ENCODE data around the gene PPP1R3F. TPM values are rescaled to one million over a fixed set of nuclear protein-coding genes. Genes with fewer than 3 reads are reported as not detected.

PPP1R3F gene
- polyA plus RNA-seq, 2 of the 4 experiments (the other 2 are of a cell fraction): 3.0 to 5.2 TPM

GRCh38 chrX:49262603-49263002 lies 7.0 kb upstream of the PPP1R3F start:
- H3K4me2 ChIP-seq: no peak overlapping the region
- no peaks in the 10 kb centered on the region for H3K9me3 ChIP-seq
- H3K4me1 ChIP-seq: no peaks in the 10 kb centered on the region
- no peak overlapping the region for H3K27ac ChIP-seq
- CTCF ChIA-PET: interaction anchor here (0.9 to 1.7 kb wide), 2 partner anchors 69 to 70 kb away, joined by 3 to 5 read pairs; no protein-coding TSS in a partner anchor
- TF ChIP-seq EHMT2 (IDR thresholded peaks at IDR 0.05; ENCODE audit: low read depth) (no peak), FOSB (CRISPR knock-in tag; IDR thresholded peaks at IDR 0.05) (no peak), BHLHE40 (IDR thresholded peaks at IDR 0.05; ENCODE audit: low read depth, low read length) (no peak)
- FAIRE-seq (no peak), DNase-seq (ENCODE audit: low read depth in 1 of 2, low spot score in 1 of 2) (no peak), ATAC-seq (no peak)
- POLR2A ChIA-PET: no interaction called here
- H3K4me3 ChIP-seq: no peak overlapping the region
- WGBS (ENCODE audit: missing lambda C conversion rate): 5% methylated on average over 1 of the region's 1 CpG

GRCh38 chrX:49263631-49264030 lies 6.0 kb upstream of the PPP1R3F start:
- Histone ChIP-seq H3K4me3 (no peak overlapping the region), H3K4me1 (0 out of 3 replicates have a peak, but pooled peaks cover 6% of the 10 kb centered on the region), H3K9me3 (no peaks in the 10 kb centered on the region), H3K27ac (no peak overlapping the region), H3K4me2 (no peak overlapping the region)
- no peak for FAIRE-seq
- ChIA-PET POLR2A (no interaction called here), CTCF (interaction anchor here (0.9 kb wide), 1 partner anchor 70 kb away, joined by 3 read pairs; no protein-coding TSS in a partner anchor)
- WGBS (ENCODE audit: missing lambda C conversion rate): 69% methylated on average over 9 of the region's 10 CpGs
- no peak for ATAC-seq
- DNase-seq (ENCODE audit: low read depth in 1 of 2, low spot score in 1 of 2): no peak
- TF ChIP-seq HES2 (IDR thresholded peaks at IDR 0.05): no peak
- no peak for TF ChIP-seq E2F6 (IDR thresholded peaks at IDR 0.05; ENCODE audit: borderline replicate concordance, low read depth)
- no peak for TF ChIP-seq HMGXB4 (CRISPR knock-in tag; IDR thresholded peaks at IDR 0.05; ENCODE audit: borderline replicate concordance)
- no peak for TF ChIP-seq FOSL2 (IDR thresholded peaks at IDR 0.05)
- TF ChIP-seq FOSL2 (CRISPR knock-in tag; IDR thresholded peaks at IDR 0.05): no peak
- TF ChIP-seq FOSB (CRISPR knock-in tag; IDR thresholded peaks at IDR 0.05): no peak
- no peak for TF ChIP-seq SREBF2 (IDR thresholded peaks at IDR 0.05)
- TF ChIP-seq EP300 (IDR thresholded peaks at IDR 0.05): no peak
- no peak for TF ChIP-seq CHD4 (IDR thresholded peaks at IDR 0.05; ENCODE audit: borderline replicate concordance)
- no peak for TF ChIP-seq MAZ (IDR thresholded peaks at IDR 0.05; ENCODE audit: borderline replicate concordance, low read depth, low read length)
- TF ChIP-seq RNF2 (IDR thresholded peaks at IDR 0.05; ENCODE audit: borderline replicate concordance, low read depth): no peak
- no peak for TF ChIP-seq FOXS1 (CRISPR knock-in tag; IDR thresholded peaks at IDR 0.05)
- TF ChIP-seq HEYL (CRISPR knock-in tag; IDR thresholded peaks at IDR 0.05): no peak
- no peak for TF ChIP-seq CTCF (IDR thresholded peaks at IDR 0.05)
- TF ChIP-seq CHD2 (IDR thresholded peaks at IDR 0.05; ENCODE audit: low read length, partially characterized antibody): no peak

GRCh38 chrX:49264460-49264859 lies 5.1 kb upstream of the PPP1R3F start, which contains the start of gene FOXP3:
Gene FOXP3 (minus strand): TSS chrX:49264710. CDS start chrX:49258505, 6,205 bp downstream.
- Histone ChIP-seq H3K4me3 (no peak within 1 kb of the TSS), H3K27ac (no peak within 1 kb of the TSS), H3K4me2 (no peak within 1 kb of the TSS), H3K9me3 (no peaks in the 10 kb centered on the region), H3K4me1 (0 out of 3 replicates have a peak, but pooled peaks cover 6% of the 10 kb centered on the region)
- FAIRE-seq (no peak), DNase-seq (ENCODE audit: low read depth in 1 of 2, low spot score in 1 of 2) (no peak), ATAC-seq (no peak)
- CTCF ChIA-PET: no interaction called here
- POLR2A ChIA-PET: no interaction called here
- 75% methylated on average over 11 of the region's 11 CpGs for WGBS (ENCODE audit: missing lambda C conversion rate)
- TF ChIP-seq REST (IDR thresholded peaks at IDR 0.05) (no peak), ESRRA (IDR thresholded peaks at IDR 0.05; ENCODE audit: borderline replicate concordance, low read length) (no peak), SREBF2 (IDR thresholded peaks at IDR 0.05) (no peak), TFCP2L1 (CRISPR knock-in tag; IDR thresholded peaks at IDR 0.05) (no peak), CBX2 (IDR thresholded peaks at IDR 0.05; ENCODE audit: borderline replicate concordance, low read depth) (no peak), MAZ (IDR thresholded peaks at IDR 0.05; ENCODE audit: borderline replicate concordance, low read depth, low read length) (no peak), GATA3 (IDR thresholded peaks at IDR 0.05; ENCODE audit: borderline replicate concordance) (no peak), HOXA7 (CRISPR knock-in tag; IDR thresholded peaks at IDR 0.05) (no peak), EHF (CRISPR knock-in tag; IDR thresholded peaks at IDR 0.05) (no peak), CHD4 (IDR thresholded peaks at IDR 0.05; ENCODE audit: borderline replicate concordance) (no peak), CBX8 (IDR thresholded peaks at IDR 0.05) (no peak), ZNF302 (CRISPR knock-in tag; IDR thresholded peaks at IDR 0.05) (no peak), NFE2L2 (conservative IDR thresholded peaks at IDR 0.05; ENCODE audit: low read length) (no peak), RAD21 (conservative IDR thresholded peaks at IDR 0.05 in 1 of 2, IDR thresholded peaks at IDR 0.05 in 1 of 2) (no peak)
